Keratinocyte (primary cell): ENCODE data around the gene POLR2C. TPM values are rescaled to one million over a fixed set of nuclear protein-coding genes. Genes with fewer than 3 reads are reported as not detected.
A peak's percentile ranks its signal among the peaks of the same experiment; 100 is the strongest.

ENCODE experiments used
- DNase-seq: peaks from one replicate; pipeline ENCODE4 v3.0.0-alpha.2; 2011; ENCODE audit warnings: low read depth, missing footprints, low spot score
- FAIRE-seq: peaks from 2 replicates; lab custom pipeline; 2011; peaks lifted over from hg19 to GRCh38; lab: Jason Lieb, UNC
- H2AFZ ChIP-seq: 2 replicates; pipeline ENCODE4 v1.6.0; 2012; ENCODE audit warnings: low read length, control low read depth, inconsistent platforms; ENCODE audit not compliant: control insufficient read depth
- H3K27ac ChIP-seq: 2 replicates; pipeline ENCODE4 v1.5.1; 2011; ENCODE audit warnings: low read length; ENCODE audit not compliant: control insufficient read depth, insufficient read depth
- H3K27me3 ChIP-seq: 3 replicates; pipeline ENCODE4 v1.6.0; 2011; ENCODE audit warnings: low read length; ENCODE audit not compliant: control insufficient read depth, insufficient read depth; ENCODE audit errors: extremely low read depth
- H3K36me3 ChIP-seq, 2 experiments: 2 replicates in 1 of 2; 3 replicates in 1 of 2; pipeline ENCODE4 v1.5.1; 2011; ENCODE audit warnings: low read length in 2 of 2, mild to moderate bottlenecking in 1 of 2; ENCODE audit not compliant: control insufficient read depth in 2 of 2, insufficient read depth in 2 of 2; ENCODE audit errors: extremely low read depth in 1 of 2
- H3K4me1 ChIP-seq: 3 replicates; pipeline ENCODE4 v1.5.1; 2011; ENCODE audit warnings: low read length; ENCODE audit not compliant: control insufficient read depth, insufficient read depth; ENCODE audit errors: extremely low read depth
- H3K4me2 ChIP-seq: 3 replicates; pipeline ENCODE4 v1.6.0; 2011; ENCODE audit warnings: low read depth, low read length; ENCODE audit not compliant: control insufficient read depth, insufficient read depth; ENCODE audit errors: extremely low read depth
- H3K4me3 ChIP-seq, 3 experiments: fragments of 200-600 bp in 1 of 3; sonication (generic) in 1 of 3; 2 replicates in 2 of 3; 3 replicates in 1 of 3; pipeline ENCODE4 v1.5.1; 2011 to 2016; ENCODE audit warnings: low read length in 3 of 3, mild to moderate bottlenecking in 3 of 3, control low read depth in 2 of 3, inconsistent platforms in 1 of 3, low read depth in 1 of 3, mixed read lengths in 1 of 3, mixed run types in 1 of 3, moderate library complexity in 1 of 3; ENCODE audit not compliant: control insufficient read depth in 2 of 3, insufficient read depth in 2 of 3; ENCODE audit errors: extremely low read depth in 1 of 3
- H3K79me2 ChIP-seq: 2 replicates; pipeline ENCODE4 v1.6.0; 2012; ENCODE audit warnings: low read length; ENCODE audit not compliant: control insufficient read depth, insufficient read depth
- H3K9ac ChIP-seq: 3 replicates; pipeline ENCODE4 v1.6.0; 2011; ENCODE audit warnings: low read length; ENCODE audit not compliant: control insufficient read depth, insufficient read depth; ENCODE audit errors: extremely low read depth
- H3K9me1 ChIP-seq: 3 replicates; pipeline ENCODE4 v1.6.0; 2011; ENCODE audit warnings: low read length; ENCODE audit not compliant: control insufficient read depth, insufficient read depth; ENCODE audit errors: extremely low read depth
- H3K9me3 ChIP-seq: 2 replicates; pipeline ENCODE4 v1.5.1; 2012; ENCODE audit warnings: low read depth, low read length; ENCODE audit not compliant: control insufficient read depth
- H4K20me1 ChIP-seq: 3 replicates; pipeline ENCODE4 v1.6.0; 2011; ENCODE audit warnings: low read length; ENCODE audit not compliant: control insufficient read depth, insufficient read depth; ENCODE audit errors: extremely low read depth
- CTCF ChIP-seq, 3 experiments: IDR thresholded peaks in 1 of 3; conservative IDR thresholded peaks in 1 of 3; optimal IDR thresholded peaks in 1 of 3; 2 replicates in 2 of 3; 3 replicates in 1 of 3; pipeline versions ENCODE3 to v1.5.1; 2011; ENCODE audit warnings: low read length in 3 of 3, mild to moderate bottlenecking in 3 of 3, moderate library complexity in 2 of 3, control low read depth in 1 of 3, inconsistent platforms in 1 of 3; ENCODE audit not compliant: insufficient read depth in 2 of 3; ENCODE audit errors: extremely low read depth in 1 of 3
- EZH2 ChIP-seq: IDR thresholded peaks from one replicate; pipeline ENCODE4 v1.6.1; 2012; ENCODE audit warnings: inconsistent platforms, mild to moderate bottlenecking, low read length, moderate library complexity
- dilution Hi-C: fragments of 300-500 bp; cut with MboI; formaldehyde crosslinking; loops from one replicate; pipeline ENCODE4 v1.7.0; 2020; ENCODE audit warnings: low sequenced_read_pairs; ENCODE audit not compliant: extremely low pct_ligation_motif_present
- polyA plus RNA-seq, 5 experiments: library from polyadenylated mRNA; depleted of rRNA in 3 of 5; stranded (reverse) in 3 of 5; stranded (forward) in 1 of 5; unstranded in 1 of 5; fragments of >200 nt; gene quantifications; 1 replicate in 1 of 5; 2 replicates in 3 of 5; 3 replicates in 1 of 5; pipeline versions ENCODE4 v1.2.1 to v1.2.3, GENCODE V29; 2011 to 2012; ENCODE audit warnings: missing spikeins in 2 of 5, low read depth in 1 of 5, low replicate concordance in 1 of 5

Gene POLR2C
- polyA plus RNA-seq, 1 donor (not counting 4 experiments of a cell fraction or from before 2014, with no cell fraction given): 74.6 TPM

GRCh38 chr16:57518922-57519321, 56.4 kb downstream of the POLR2C start:
- no peaks in the 10 kb centered on the region for H3K9me1 ChIP-seq
- no peak overlapping the region for H3K4me3 ChIP-seq
- H3K27me3 ChIP-seq: no peaks in the 10 kb centered on the region
- no peaks in the 10 kb centered on the region for H4K20me1 ChIP-seq
- no peak overlapping the region for H3K4me2 ChIP-seq
- H3K4me1 ChIP-seq: no peaks in the 10 kb centered on the region
- peaks cover 0 to 2% of the 10 kb centered on the region in 2 experiments for H3K36me3 ChIP-seq
- H3K9me3 ChIP-seq: no peaks in the 10 kb centered on the region
- dilution Hi-C loops: no loop called here
- H3K79me2 ChIP-seq: no peaks in the 10 kb centered on the region
- no peak for DNase-seq
- no peak overlapping the region for H2AFZ ChIP-seq
- no peak overlapping the region for H3K9ac ChIP-seq
- TF ChIP-seq CTCF (optimal IDR thresholded peaks at IDR 0.05 in 1 of 3, IDR thresholded peaks at IDR 0.05 in 1 of 3, conservative IDR thresholded peaks at IDR 0.05 in 1 of 3; ENCODE audit: extremely low read depth in 1 of 3, insufficient read depth in 2 of 3, low read length in 3 of 3): no peak
- TF ChIP-seq EZH2: no peak
- H3K27ac ChIP-seq: no peak overlapping the region
- no peak for FAIRE-seq

- Histone ChIP-seq H3K4me3 (no peak overlapping the region), H3K27me3 (no peaks in the 10 kb centered on the region), H4K20me1 (no peaks in the 10 kb centered on the region), H2AFZ (no peak overlapping the region), H3K4me2 (no peak overlapping the region), H3K9me1 (no peaks in the 10 kb centered on the region), H3K36me3 (peaks cover 0 to 2% of the 10 kb centered on the region in 2 experiments), H3K79me2 (no peaks in the 10 kb centered on the region), H3K9me3 (no peaks in the 10 kb centered on the region), H3K4me1 (no peaks in the 10 kb centered on the region), H3K9ac (no peak overlapping the region), H3K27ac (no peak overlapping the region)
- FAIRE-seq: peak; percentile 76
- DNase-seq: no peak
- dilution Hi-C loops: no loop called here
- no peak for TF ChIP-seq EZH2
- peak; percentile 96 to 97 (median 97) for TF ChIP-seq CTCF (optimal IDR thresholded peaks at IDR 0.05 in 1 of 3, IDR thresholded peaks at IDR 0.05 in 1 of 3, conservative IDR thresholded peaks at IDR 0.05 in 1 of 3; ENCODE audit: extremely low read depth in 1 of 3, insufficient read depth in 2 of 3, low read length in 3 of 3)
Observed at GRCh38 chr16:57519796-57520360, 57.4 kb downstream of the POLR2C start.

Other genes starting within 250 kb of the POLR2C start
- 55.2 to 107 TPM (median 98.0 TPM) in 3 replicates for gene ARL2BP, start 217.4 kb upstream of the POLR2C start, polyA plus RNA-seq
- gene PLLP, start 178.0 kb upstream of the POLR2C start, polyA plus RNA-seq: 8.7 to 15.4 TPM (median 13.1 TPM) in 3 replicates
- gene CCL22, start 103.9 kb upstream of the POLR2C start, polyA plus RNA-seq: not detected in 3 replicates
- gene CX3CL1, start 90.2 kb upstream of the POLR2C start, polyA plus RNA-seq: 0.45 to 0.71 TPM (median 0.47 TPM) in 3 replicates
- gene CCL17, start 57.9 kb upstream of the POLR2C start, polyA plus RNA-seq: not detected in 3 replicates
- gene CIAPIN1, start 15.3 kb upstream of the POLR2C start, polyA plus RNA-seq: 75.4 to 84.2 TPM (median 76.3 TPM) in 3 replicates
- 62.8 to 81.2 TPM (median 63.2 TPM) in 3 replicates for gene COQ9, start 15.2 kb upstream of the POLR2C start, polyA plus RNA-seq
- 17.3 to 33.4 TPM (median 17.6 TPM) in 3 replicates for gene DOK4, start 23.8 kb downstream of the POLR2C start, polyA plus RNA-seq
- gene CCDC102A, start 73.9 kb downstream of the POLR2C start, polyA plus RNA-seq: 2.2 to 3.8 TPM (median 3.3 TPM) in 3 replicates
- 0.03 TPM in 1 of 3 replicates, not detected in the others for gene ADGRG5, start 80.0 kb downstream of the POLR2C start, polyA plus RNA-seq
- 28.4 to 94.9 TPM (median 38.4 TPM) in 3 replicates for gene ADGRG1, start 166.0 kb downstream of the POLR2C start, polyA plus RNA-seq
- gene ADGRG3, start 205.6 kb downstream of the POLR2C start, polyA plus RNA-seq: not detected in 3 replicates
- gene DRC7, start 232.1 kb downstream of the POLR2C start, polyA plus RNA-seq: not detected in 3 replicates